ENCODE data around the gene TNS3. TPM values are rescaled to one million over a fixed set of nuclear protein-coding genes. Genes with fewer than 3 reads are reported as not detected.
A peak's percentile ranks its signal among the peaks of the same experiment; 100 is the strongest.

Gene TNS3
- total RNA-seq, 1 donor from 2014 or later, result 44.8 TPM

DNA sequence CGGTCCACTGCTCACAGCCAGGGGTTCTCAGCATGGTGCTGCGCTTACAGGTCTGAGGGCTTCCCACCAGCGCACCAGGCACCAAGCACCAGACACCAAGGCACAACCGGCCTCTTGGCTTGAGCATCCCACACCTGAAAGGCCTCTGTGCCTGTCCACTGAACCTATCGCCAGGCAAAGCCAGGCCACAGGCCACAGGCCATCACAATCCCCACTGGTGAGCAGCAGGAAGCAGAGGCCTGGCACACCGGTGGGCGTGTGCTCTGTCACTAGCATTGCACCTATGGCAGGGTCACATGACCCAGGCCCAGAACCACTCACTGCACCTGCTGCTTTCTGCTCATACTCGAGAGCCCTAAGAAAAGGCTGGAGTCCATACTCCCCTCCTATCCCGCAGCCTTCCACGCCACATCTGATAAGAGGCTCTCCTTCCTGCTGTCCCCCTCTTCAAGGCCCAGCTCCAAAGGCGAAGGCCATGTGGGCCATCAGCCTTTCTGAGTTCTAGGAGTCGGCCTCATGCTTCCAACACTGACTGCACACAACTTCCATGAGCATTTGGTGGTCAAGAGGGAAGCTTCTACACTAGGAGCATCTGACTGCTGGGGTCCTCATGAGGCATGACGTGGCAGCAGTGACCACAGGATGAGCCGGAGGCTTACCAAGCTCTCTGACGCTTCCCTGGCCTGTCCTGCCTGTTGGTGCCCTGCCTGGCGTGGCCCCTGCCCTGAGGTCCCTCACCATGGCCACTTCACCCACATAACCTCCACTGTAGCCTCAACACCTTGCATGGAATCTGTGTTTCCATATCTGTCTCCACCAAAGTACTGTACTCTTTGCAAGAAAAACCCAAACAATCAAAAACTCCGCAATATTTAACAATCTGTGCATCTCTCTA is 166.3 kb downstream of the TNS3 start:
- ATAC-seq (no peak), DNase-seq (ENCODE audit: missing footprints) (no peak)
- intact Hi-C loops (cut with DNase I), result no loop called here

DNA sequence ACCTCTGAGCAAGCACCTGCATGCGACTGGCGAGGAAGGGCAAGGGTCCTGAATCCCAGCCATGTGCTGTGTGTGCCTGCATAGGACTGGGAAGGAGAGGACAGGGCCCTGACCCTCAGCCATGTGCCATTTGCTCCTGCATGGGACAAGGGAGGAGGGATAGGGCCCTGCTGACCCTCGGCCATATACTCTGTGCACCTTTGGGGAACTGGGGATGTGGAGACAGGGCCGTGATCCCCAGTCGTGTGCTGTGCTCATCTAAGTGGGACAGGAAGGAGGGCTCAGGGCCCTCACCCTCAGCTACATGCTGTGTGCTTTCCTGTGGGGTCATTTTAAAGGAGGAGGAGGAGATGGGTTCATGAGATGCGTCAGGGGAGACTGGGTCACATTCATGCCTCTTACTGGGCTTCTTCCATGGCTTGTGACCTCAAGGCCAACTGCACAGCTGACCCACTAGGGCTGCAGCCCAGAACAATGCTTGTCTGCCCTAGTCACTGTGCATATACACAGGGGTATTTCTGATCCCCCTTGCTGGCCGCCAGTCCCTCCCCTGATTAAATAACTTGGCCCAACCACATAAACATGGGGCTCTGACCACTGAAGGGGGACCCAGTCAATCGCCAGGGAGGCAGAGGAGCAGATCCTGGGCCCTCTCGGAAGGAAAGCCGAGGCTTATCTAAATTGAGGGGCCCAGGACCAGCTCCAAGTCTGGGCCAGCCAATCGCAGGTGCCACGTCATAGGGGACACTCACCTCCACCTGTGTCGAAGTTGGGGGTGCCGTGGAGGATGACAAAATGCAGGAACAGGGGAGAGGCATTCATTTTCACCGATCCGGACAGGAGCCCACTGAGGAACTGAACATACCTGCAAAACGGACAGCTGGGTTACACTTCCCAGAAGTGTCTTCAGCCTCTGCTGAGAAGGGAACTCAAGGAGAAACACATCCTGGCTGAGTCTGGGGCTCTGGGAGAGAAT is 167.3 kb downstream of the TNS3 start:
- intact Hi-C loops (cut with DNase I), result no loop called here
- ATAC-seq, result no peak
- DNase-seq (ENCODE audit: missing footprints), result no peak

DNA sequence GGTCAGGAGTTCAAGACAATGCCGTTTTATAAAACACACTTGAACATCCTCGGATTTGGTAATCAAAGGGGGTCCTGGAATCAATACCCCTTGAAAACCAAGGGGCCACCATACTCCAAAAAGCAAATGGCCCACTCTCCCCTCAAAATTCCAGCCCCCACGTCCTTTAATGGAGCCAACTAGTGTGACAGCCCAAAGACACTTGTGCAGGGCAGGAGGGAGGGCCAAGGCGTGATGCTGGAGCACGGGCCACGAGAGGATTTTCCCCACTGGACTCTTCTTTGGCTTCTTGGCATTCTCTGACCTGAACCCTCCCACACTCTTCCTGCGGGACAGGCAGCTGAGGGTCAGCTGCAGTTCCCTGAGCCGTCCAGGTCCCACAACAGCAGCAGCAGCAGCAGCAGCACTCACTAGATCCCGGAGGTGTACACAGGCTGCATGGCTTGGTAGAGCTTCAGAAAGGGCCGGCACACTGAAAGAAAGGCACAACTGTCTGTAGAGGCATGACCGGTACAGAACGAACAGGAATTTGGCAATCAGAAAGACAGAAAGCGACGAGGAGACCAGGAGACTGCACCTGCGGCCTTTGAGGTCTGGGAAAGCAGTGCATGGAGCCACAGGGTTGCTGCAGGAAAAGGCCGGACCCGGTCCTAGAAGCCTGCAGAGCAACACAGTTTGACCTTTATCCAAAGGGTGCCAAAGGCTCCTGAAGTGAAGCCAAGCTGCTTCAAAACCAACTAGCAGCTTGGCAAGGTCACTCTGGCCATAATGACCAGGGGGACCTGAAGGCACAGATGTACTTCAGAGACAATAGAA is 168.2 kb downstream of the TNS3 start:
- ATAC-seq (peak; percentile 30), DNase-seq (ENCODE audit: missing footprints) (no peak)
- intact Hi-C loops (cut with DNase I), result no loop called here

DNA sequence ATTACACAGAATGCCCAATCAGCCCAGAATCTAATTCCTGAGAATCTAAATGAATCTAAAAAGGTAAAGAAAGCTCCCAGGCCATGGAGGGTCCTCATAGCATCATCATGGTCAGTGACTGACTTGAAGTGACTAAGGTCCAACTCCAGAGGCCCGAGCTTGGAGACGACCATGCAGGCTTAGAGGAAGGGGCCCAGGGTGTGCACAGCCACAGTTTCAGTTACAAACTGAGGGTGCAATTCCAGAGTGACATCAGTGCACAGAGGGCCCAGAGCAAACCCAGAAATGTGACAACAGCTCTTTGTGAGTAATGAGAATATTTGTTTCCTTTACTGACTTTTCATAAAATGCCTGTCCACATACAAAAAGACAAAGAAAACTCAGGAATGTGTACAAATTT is 170.0 kb downstream of the TNS3 start:
- no peak for ATAC-seq
- DNase-seq (ENCODE audit: missing footprints), result no peak
- intact Hi-C loops (cut with DNase I), result no loop called here

DNA sequence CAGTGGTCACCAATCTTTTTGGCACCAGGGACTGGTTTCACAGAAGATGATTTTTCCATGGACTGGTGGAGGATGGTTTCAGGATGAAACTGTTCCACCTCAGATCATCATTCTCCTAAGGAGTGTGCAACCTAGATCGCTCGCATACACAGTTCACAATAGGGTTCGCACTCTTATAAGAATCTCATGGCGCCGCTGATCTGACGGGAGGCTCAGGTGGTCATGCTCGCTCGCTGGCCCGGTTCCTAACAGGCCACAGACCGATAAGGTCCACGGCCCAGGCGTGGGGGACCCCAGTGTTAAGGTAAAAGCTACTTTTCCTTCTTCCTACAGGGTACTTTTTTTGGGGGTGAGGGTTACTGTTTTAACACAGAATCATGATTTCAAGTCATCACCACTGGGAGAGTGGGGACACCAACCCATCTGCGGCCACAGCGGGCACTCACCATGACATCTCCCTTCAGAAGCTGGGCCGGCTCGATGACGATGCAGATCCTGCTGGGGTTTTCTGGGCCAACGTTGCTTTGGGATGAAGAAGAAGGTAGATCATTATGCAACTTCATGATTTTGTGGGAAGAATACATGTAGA is 170.5 kb downstream of the TNS3 start:
- ATAC-seq (no peak), DNase-seq (ENCODE audit: missing footprints) (no peak)
- intact Hi-C loops (cut with DNase I), result no loop called here

DNA sequence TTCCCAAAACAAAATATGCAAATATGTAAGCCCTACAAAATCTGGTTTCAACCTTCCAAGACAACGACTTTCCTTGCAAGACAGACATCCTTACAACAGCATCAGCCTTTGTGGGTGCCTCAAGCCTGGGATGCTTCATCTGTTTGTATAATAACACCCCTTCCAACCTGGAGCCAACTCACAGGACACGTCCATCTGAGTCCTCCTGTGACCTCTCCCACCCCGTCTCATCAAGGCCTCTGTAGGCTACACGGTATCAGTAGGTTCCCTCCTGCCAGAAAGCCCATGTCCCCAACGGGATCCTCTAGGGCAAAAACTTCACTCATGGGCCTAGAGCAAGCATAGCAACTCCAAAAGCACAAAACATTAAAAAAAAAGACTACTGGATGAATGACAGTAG is 173.2 kb downstream of the TNS3 start:
- DNase-seq (ENCODE audit: missing footprints) (no peak), ATAC-seq (no peak)
- intact Hi-C loops (cut with DNase I), result no loop called here

DNA sequence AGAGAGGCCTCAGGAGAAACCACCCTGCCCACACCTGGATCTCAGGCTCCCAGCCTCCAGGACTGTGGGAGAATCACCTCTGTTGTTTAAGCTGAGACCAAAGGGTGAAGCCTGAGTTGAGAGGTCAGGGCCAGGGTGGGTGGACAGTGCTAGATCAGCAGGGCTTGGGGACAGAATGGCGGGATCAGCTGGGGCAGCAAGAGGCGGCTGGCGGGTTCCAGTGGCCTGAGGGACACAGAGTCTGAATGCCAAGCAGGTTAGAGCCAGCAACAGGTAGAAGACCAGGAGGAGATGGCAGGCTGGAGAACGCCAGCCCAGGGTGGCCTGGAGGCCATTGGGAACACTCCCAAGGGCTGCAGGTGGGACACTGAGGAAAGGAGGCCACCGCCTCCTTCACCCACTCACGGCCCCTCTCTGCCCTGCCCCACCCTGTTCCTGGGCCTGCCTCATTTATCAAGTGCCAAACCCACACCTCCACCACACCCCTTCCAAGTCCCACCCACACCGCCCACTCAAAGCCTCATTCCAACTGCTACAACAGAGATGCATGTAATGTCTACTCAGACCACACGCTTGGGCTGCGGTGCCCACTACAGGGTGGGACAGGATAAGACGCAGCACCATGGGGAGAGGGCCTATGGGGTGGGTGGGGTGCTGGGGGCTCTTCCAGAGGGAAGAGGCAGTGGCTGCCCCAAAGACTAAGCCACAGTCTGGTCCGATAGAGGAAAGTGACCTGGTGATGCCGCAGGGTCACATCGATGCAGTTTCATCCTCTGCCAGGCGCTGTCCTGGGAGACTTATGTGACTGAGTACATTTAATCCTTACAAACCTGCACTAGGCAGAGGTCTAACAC is 173.9 kb downstream of the TNS3 start:
- no peak for ATAC-seq

DNA sequence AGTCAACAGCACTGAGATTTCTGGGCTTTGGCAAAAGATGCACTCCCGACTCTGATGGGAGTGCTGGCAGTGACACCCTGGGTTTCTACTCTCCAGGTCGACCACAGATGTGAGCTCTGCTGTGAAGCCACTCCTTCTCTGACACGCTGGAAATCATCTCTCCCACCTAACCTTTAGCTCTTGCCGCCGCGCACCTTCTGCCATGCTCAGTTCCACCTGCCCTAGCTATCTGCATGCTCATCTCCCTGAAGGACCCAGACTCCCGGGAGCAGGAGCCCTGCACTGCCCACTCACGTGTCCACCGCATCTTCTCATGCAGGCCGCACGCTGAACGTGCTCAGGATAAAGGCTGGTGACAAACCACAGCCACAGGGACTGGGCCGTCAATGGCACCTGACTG is 174.8 kb downstream of the TNS3 start:
- ATAC-seq (no peak), DNase-seq (ENCODE audit: missing footprints) (no peak)
- intact Hi-C loops (cut with DNase I), result no loop called here

More for the DNA sequence above, 173.9 kb downstream of the TNS3 start:
- no peak for DNase-seq (ENCODE audit: missing footprints)
- intact Hi-C loops (cut with DNase I), result no loop called here

DNA sequence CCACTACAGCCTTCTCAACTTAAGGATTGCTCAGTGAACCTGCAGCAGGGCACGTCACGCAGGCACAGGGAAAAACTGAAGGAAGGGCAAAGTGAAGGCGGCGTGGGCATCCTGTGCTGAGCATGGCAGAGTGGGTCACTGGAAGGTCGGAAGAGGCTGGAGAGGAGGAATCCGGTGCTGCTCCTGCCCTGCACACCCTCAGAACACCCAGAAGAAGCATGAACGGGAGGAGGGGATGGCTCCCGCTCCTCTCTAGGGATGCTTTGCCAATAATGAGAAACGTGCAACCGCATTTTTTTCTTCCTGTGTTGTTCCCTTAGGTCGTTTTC is 175.1 kb downstream of the TNS3 start:
- no peak for ATAC-seq
- intact Hi-C loops (cut with DNase I), result no loop called here
- no peak for DNase-seq (ENCODE audit: missing footprints)

DNA sequence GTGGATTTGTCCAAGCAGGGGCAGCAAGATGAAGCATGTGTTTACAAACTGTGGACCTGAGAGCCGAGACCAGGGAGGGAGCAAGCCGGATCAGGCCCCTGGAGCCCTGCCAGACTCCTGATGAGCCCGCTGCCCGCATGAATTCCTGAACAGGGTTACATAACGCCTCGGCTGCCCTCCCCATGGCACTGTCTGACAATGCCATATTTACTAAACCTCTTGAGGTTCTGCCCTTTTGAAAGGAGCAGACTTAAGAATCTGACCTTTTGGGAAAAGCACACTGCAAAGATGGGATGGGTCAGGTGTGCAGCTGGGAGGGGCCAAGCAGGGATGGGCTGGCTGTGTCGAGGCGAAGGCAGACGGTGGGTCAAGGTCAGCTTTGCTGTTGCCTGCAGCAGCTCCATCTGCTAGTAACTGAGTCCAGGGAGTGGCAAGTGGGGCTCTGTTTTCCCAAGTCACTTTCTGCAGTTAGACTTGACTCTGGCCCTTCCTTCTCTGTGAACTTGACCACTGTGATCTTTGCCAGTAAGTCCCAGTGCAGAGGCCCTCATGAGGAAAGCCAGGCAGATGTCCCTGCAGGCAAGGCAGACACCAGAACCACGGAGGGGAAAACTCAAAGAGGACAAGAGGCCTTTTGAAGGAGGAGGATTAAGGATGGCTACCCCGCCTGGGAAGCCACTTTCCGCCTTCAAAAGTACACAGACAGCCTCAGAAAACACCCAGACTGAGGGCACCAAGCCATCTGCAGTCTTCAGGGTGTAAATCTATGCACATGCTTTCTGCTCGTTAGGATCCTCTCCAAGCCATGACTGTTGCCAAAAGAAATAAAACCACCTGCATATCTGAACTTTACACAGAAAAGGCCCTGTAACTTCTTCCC is 175.8 kb downstream of the TNS3 start:
- ATAC-seq (peak; percentile 75), DNase-seq (ENCODE audit: missing footprints) (peak; percentile 83)
- intact Hi-C loops (cut with DNase I), result no loop called here

DNA sequence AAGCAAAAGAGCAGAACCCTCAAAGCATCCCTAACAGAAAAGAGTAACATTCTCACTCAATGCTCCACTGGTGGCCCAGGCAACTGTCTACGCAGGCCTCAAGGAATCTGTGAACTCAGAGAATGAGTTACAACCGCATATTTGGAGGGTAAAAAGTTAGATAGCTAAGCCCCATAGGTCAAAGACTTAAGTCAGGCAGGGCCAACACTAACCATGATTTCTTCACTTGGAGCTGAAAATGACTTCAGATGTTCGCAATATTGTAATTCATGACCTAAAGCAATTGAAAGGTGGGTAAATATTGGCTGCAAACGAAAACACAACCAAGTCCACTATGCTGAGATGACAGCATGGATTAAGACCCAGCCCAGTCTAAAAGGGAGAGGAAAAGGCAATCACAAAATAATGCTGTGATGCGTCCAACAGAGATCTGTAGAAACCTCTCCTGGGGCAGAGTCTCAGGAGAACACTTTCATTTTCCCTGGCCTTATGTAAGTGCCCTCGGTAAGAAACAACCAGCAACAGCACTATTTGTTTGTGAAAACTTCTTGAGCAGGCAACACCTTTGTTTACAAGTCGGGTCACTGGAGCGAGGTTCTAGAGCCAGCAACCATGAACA is 176.5 kb downstream of the TNS3 start:
- no peak for ATAC-seq
- intact Hi-C loops (cut with DNase I), result no loop called here
- DNase-seq (ENCODE audit: missing footprints), result no peak

DNA sequence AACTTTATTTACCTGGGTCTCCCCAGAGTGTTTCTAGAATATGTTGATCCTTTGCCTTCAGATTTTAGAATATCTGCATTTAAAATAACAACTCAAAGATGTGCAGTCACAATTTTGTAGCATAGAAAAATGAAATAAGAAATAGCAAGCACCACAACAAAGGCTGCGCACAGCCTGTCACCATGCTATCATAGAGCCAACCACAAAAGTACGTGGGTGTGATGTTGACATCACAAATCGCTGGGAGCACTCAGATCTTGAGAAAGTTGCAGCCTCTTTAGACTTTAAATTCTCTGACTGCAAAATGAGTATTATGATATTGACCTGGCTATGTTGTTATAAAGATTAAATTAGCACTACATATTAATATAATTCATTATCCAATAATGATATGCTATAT is 177.9 kb downstream of the TNS3 start:
- ATAC-seq (no peak), DNase-seq (ENCODE audit: missing footprints) (no peak)
- intact Hi-C loops (cut with DNase I), result no loop called here

DNA sequence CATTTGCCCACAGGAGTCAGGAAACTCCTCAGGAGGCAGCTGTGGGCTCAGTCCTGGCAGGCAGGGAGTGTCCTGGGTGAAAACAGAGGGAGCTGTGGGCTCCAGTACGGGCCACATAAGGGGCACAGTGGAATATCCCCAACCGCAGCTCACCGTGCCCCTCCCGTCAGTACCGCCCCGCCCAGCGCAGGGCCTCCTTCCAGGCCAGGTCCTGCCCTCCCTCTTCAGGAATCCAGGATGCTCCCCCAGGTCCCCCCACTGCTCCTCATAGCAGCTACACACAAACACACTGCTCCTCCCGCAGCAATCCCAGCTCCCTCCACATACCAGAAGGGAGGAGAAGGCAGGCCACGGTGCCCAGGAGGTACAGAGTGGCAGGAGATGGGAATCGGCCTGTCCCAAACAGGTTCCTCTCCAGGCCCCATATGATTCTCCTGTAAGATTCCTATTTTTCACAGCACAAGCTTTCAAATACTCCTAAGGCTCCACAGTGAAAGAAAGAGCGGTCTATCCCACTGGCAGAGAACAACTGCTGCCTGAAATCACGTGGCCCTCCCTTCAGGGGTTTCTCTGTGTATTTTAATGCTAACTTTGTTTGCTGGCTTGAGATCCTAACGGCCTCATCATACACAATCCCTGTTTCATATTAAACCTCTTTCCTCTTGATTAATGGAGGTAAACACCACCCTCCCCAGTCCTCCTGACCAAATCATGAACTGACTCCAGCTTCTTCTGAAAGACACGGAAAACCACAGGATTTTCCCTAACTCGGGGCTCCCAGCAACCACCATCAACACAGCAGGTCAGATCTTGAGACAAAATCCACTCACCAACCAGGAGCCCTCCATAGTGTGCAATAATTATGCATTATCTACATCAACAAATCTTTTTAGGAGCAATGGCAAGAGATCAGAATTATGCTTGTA is 178.7 kb downstream of the TNS3 start:
- no peak for ATAC-seq
- intact Hi-C loops (cut with DNase I), result no loop called here
- no peak for DNase-seq (ENCODE audit: missing footprints)

DNA sequence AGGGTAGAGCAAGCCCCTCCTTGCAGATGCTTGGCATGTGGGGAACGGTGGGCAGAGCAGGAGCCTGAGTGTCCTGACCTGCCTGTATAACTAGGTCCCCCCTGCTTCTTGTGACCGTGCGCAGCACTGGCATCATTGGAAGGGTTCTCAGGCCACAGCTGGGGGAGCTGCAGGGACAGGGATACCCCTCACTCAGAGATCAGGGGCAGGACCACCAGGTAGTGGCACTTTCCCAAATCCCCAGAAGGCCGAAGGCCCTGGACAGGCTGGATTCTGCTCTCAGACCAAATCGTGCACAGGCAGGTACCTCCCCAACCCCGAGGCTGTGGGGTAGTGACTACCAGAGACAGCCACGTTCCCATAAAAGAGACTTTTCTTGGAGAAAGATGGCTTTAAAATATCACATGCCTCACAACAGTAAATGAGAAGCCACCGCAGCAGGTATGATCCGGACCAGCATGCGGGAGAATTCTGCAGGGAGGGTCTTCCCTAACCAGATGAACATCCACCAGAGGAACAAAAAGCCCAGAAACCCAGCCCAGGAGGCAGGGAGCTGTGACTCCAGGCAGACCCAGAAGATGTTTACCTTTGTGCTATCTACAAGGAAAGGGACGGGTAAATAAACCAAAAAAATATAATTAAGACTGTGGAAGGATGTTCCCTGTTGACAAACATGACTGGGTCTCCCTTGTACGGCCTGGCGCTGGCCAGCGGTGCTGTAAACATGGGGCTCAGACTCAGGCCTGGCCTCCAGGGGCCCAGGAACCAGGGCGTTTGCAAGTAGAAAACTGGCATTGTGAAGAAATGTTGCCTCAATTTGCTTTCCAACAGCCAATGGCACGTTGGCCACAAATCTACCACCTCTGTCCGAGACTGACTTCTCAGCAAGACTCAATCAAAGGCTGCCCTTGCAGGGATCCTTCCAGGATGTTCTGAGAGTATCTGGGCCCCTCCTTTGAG is 180.0 kb downstream of the TNS3 start:
- intact Hi-C loops (cut with DNase I), result no loop called here
- ATAC-seq (no peak), DNase-seq (ENCODE audit: missing footprints) (no peak)
